ENCODE measurements around the gene PAN3.

The PAN3 gene

DNA sequence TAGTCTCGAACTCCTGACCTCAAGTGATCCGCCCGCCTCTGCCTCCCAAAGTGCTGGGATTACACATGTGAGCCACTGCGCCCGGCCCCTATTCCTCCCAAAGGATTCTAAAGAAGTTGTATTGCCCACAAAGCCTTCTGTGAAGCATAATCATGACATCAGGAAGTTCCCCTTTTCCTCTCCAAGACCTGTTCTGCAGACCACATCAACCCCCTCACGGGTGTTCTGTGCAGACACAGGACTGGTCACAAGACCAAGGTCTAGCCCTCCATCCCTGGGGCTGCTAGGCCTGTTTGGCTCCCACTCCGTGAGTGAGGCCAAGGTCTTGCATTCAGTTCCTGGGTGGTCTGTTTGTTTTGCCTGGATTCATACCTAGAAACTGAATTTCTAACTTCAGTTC, 178.5 kb downstream of the PAN3 start:
- Histone ChIP-seq H3K4me3 (ENCODE audit: low read depth, low read length) (no peak overlapping the region), H3K4me1 (ENCODE audit: control insufficient read depth, insufficient read depth, low read length) (peaks cover 2% of the 10 kb centered on the region), H3K9ac (ENCODE audit: low read depth, low read length) (no peak overlapping the region), H3K27me3 (ENCODE audit: control insufficient read depth, insufficient read depth, low read length) (no peaks in the 10 kb centered on the region), H3K9me3 (ENCODE audit: control insufficient read depth, insufficient read depth, low read length) (no peaks in the 10 kb centered on the region), H3K36me3 (ENCODE audit: control insufficient read depth, insufficient read depth, low read length) (peaks cover 4% of the 10 kb centered on the region)

DNA sequence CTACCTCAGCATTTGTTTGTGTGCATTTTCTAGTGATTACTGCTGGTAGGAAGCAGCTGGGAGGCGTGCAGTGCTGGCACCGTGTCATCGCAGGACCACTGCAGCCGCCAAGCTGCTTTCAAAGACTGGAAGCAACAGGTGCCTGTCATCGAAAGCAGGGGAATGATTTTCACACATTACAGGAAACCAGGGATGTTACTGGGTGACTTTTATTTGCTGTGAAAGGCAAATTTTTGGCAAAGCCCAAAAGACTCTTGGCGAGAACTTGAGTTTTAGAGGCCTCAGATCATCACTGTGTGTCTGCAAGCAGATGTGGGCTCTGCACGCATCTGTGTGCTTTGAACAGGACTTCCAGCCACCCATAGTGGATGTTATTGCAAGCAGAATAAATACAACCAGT, 180.2 kb downstream of the PAN3 start:
- peaks cover 4% of the 10 kb centered on the region for H3K36me3 ChIP-seq (ENCODE audit: control insufficient read depth, insufficient read depth, low read length)
- no peaks in the 10 kb centered on the region for H3K9me3 ChIP-seq (ENCODE audit: control insufficient read depth, insufficient read depth, low read length)
- H3K4me3 ChIP-seq (ENCODE audit: low read depth, low read length): no peak overlapping the region
- no peaks in the 10 kb centered on the region for H3K27me3 ChIP-seq (ENCODE audit: control insufficient read depth, insufficient read depth, low read length)
- no peak overlapping the region for H3K9ac ChIP-seq (ENCODE audit: low read depth, low read length)
- H3K4me1 ChIP-seq (ENCODE audit: control insufficient read depth, insufficient read depth, low read length): peaks cover 2% of the 10 kb centered on the region

DNA sequence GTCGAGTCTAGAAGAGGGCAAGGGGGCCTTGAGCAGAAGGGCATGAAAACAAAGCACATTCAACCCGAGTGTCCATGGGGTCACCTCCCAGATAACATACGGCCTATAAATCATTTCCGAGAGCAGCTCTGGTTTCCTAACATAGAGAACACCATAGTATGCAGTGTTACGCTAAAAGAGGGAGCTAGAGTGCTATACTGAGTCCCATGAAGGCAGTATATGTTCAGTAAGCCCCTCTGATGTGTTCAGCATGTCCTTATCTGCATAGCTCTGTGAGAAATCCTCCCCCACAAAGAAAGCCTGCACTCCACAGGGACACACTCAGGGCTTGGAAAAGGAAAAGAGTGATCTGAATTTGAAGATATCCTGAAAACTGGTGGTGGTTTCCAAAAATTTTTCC, 181.2 kb downstream of the PAN3 start:
- Histone ChIP-seq H3K9me3 (ENCODE audit: control insufficient read depth, insufficient read depth, low read length) (no peaks in the 10 kb centered on the region), H3K9ac (ENCODE audit: low read depth, low read length) (no peak overlapping the region), H3K4me3 (ENCODE audit: low read depth, low read length) (no peak overlapping the region), H3K4me1 (ENCODE audit: control insufficient read depth, insufficient read depth, low read length) (peaks cover 4% of the 10 kb centered on the region), H3K27me3 (ENCODE audit: control insufficient read depth, insufficient read depth, low read length) (no peaks in the 10 kb centered on the region), H3K36me3 (ENCODE audit: control insufficient read depth, insufficient read depth, low read length) (peaks cover 4% of the 10 kb centered on the region)

DNA sequence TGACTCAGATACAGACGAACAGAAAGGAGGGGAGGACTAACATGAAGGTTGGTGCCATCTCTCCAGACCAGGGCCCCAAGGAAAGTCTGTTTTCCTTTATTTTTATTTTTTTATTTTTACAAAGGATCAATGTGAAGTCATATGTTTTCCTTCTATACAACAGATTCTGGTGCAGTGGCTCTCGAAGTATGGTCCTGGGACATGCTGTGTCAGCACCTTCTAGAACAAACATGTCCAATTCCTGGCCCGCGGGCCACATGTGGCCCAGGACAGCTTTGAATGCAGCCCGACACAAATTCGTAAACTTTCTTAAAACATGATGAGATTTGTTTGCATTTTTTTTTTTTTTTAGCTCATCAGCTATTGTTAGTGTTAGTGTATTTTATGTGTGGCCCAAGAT, 181.9 kb downstream of the PAN3 start:
- Histone ChIP-seq H3K9ac (ENCODE audit: low read depth, low read length) (no peak overlapping the region), H3K4me1 (ENCODE audit: control insufficient read depth, insufficient read depth, low read length) (peaks cover 4% of the 10 kb centered on the region), H3K9me3 (ENCODE audit: control insufficient read depth, insufficient read depth, low read length) (no peaks in the 10 kb centered on the region), H3K4me3 (ENCODE audit: low read depth, low read length) (no peak overlapping the region), H3K27me3 (ENCODE audit: control insufficient read depth, insufficient read depth, low read length) (no peaks in the 10 kb centered on the region), H3K36me3 (ENCODE audit: control insufficient read depth, insufficient read depth, low read length) (peaks cover 4% of the 10 kb centered on the region)

DNA sequence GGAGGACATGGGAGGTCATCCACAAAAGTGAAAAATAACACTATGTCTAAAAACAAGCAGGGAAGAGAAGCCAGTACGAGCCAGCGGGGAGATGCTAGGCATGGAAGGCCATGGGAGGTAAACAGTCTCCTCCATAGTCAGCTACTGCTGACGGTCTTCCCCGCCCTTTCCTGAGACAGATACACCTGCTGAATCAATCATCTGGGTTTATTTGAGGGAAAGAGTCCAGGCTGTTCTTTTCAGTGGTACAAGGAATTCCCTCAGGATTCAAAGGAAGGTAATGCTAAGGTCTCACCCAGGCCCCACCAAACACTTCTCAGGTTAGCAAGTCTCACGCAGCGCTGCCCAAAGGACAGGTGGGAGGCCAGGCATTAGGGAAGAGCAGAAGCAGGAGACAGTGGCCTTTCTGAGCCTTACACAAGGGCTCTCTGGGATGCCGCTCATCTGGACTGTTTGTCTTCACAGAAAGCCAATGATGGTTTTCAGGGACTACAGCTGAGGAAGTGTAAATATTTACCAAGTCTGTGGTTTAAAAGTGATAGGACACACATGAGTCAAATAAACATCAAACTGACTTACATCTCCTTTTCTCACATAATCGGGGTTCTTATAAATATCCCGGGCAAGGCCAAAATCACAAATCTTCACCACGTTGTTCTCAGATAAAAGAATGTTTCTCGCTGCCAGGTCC, 182.7 kb downstream of the PAN3 start:
- Histone ChIP-seq H3K27me3 (ENCODE audit: control insufficient read depth, insufficient read depth, low read length) (no peaks in the 10 kb centered on the region), H3K9me3 (ENCODE audit: control insufficient read depth, insufficient read depth, low read length) (no peaks in the 10 kb centered on the region), H3K4me3 (ENCODE audit: low read depth, low read length) (no peak overlapping the region), H3K4me1 (ENCODE audit: control insufficient read depth, insufficient read depth, low read length) (peaks cover 3% of the 10 kb centered on the region), H3K36me3 (ENCODE audit: control insufficient read depth, insufficient read depth, low read length) (peaks cover 4% of the 10 kb centered on the region), H3K9ac (ENCODE audit: low read depth, low read length) (no peak overlapping the region)

DNA sequence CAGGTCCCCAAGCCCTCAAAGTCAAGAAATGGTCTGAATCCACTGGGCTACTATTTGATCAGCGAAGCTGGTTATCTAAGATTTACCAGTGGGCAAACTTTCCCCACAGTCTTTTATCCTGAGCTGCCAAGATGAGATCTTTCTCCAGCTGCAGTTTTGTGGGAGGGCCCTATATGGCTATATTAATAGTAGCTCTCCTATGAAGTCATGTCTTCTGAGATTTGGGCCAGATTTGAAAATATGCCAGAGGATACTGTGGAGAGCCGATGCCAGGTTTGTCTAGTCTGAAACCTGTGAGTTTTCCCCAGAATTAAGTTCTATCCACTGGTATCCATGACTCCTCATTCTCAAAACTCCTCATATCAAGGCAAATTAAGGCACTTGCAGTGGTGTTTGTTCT, 183.4 kb downstream of the PAN3 start:
- Histone ChIP-seq H3K27me3 (ENCODE audit: control insufficient read depth, insufficient read depth, low read length) (no peaks in the 10 kb centered on the region), H3K36me3 (ENCODE audit: control insufficient read depth, insufficient read depth, low read length) (peaks cover 4% of the 10 kb centered on the region), H3K4me1 (ENCODE audit: control insufficient read depth, insufficient read depth, low read length) (peaks cover 2% of the 10 kb centered on the region), H3K9me3 (ENCODE audit: control insufficient read depth, insufficient read depth, low read length) (no peaks in the 10 kb centered on the region), H3K9ac (ENCODE audit: low read depth, low read length) (no peak overlapping the region), H3K4me3 (ENCODE audit: low read depth, low read length) (no peak overlapping the region)

DNA sequence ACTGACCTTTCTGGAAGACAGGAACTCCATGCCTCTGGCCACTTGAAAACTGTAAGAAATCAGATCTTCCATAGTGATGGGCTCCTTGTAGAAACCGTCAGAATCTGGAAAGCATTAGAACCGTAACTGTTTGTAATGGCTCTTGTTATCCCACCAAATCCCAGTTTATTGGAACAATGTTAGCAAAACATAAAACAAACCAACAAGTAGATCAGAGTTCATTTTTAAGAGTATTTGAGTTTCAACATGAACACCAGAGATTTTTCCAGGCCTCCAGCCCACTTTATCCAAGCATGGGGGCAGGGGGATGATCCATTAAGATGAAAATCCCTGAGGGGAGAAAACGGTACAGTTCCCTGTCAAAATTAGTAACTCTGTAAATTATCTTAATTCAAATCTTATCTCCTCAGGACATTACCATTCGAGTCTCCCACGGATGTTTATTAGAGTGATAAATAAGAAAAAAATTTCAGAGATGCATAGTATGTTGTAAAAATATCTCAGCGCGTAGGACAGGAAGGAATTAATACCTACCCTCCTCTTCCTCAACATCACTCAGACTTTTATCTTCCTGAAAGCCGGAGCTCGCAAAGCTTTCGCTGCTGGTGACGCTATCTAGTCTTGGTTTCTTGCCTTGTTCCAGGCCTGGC, 184.0 kb downstream of the PAN3 start:
- Histone ChIP-seq H3K9ac (ENCODE audit: low read depth, low read length) (no peak overlapping the region), H3K9me3 (ENCODE audit: control insufficient read depth, insufficient read depth, low read length) (no peaks in the 10 kb centered on the region), H3K4me3 (ENCODE audit: low read depth, low read length) (no peak overlapping the region)

DNA sequence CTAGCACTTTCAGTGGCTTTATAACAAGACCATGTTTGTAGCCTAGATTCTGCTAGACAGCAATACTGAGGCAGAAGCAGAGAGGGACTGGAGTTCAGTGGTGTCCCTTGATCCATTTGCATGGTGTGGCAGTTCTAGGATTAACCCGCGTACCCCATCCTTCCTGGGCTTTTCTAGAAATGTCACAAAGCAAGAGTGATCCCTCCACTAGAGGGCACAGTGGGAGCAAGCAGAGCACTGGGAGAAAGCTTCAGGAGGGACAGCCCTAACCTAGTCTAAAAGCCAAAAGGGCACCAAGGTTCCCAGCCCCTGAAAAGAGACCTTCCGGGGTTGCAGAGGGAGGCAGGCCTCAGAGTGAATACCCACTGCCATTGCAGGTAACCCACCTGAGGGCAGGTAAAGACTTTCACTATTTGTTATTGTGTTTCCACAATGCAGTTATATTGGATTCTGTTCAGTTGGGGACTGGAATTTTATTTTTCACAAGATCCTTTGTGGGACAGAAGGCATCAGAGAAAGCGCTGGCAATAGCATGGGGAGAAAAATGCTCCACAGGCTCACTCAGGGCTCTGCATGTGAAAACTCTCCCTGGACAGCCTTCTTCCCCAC, 185.9 kb downstream of the PAN3 start:
- H3K4me3 ChIP-seq (ENCODE audit: low read depth, low read length): no peak overlapping the region
- no peaks in the 10 kb centered on the region for H3K27me3 ChIP-seq (ENCODE audit: control insufficient read depth, insufficient read depth, low read length)
- peaks cover 3% of the 10 kb centered on the region for H3K36me3 ChIP-seq (ENCODE audit: control insufficient read depth, insufficient read depth, low read length)
- H3K9me3 ChIP-seq (ENCODE audit: control insufficient read depth, insufficient read depth, low read length): no peaks in the 10 kb centered on the region
- peaks cover 2% of the 10 kb centered on the region for H3K4me1 ChIP-seq (ENCODE audit: control insufficient read depth, insufficient read depth, low read length)
- H3K9ac ChIP-seq (ENCODE audit: low read depth, low read length): no peak overlapping the region

More for the DNA sequence above, 184.0 kb downstream of the PAN3 start:
- peaks cover 2% of the 10 kb centered on the region for H3K4me1 ChIP-seq (ENCODE audit: control insufficient read depth, insufficient read depth, low read length)
- H3K27me3 ChIP-seq (ENCODE audit: control insufficient read depth, insufficient read depth, low read length): no peaks in the 10 kb centered on the region
- no peaks in the 10 kb centered on the region for H3K36me3 ChIP-seq (ENCODE audit: control insufficient read depth, insufficient read depth, low read length)

DNA sequence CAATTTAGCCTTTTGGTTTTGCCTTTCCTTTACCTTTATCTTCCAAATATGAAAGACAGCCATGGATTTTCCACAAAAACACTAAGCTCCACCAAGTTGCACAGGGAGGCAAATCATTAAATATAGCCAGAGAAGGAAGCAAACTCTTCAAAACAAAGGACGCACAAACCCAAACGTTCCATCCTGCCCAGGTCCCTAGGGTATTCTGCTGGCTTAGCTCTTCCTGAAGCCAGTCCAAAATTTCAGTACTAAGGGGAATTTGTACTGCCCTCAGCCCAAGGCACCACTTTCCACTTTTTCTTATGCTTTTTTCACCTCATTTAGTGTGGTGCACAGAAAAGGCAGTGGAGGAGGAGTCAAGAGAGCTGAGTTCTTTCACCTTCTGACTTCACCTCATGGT, 186.7 kb downstream of the PAN3 start:
- Histone ChIP-seq H3K9ac (ENCODE audit: low read depth, low read length) (no peak overlapping the region), H3K4me3 (ENCODE audit: low read depth, low read length) (no peak overlapping the region), H3K27me3 (ENCODE audit: control insufficient read depth, insufficient read depth, low read length) (no peaks in the 10 kb centered on the region), H3K36me3 (ENCODE audit: control insufficient read depth, insufficient read depth, low read length) (peaks cover 3% of the 10 kb centered on the region), H3K9me3 (ENCODE audit: control insufficient read depth, insufficient read depth, low read length) (no peaks in the 10 kb centered on the region), H3K4me1 (ENCODE audit: control insufficient read depth, insufficient read depth, low read length) (peaks cover 2% of the 10 kb centered on the region)

DNA sequence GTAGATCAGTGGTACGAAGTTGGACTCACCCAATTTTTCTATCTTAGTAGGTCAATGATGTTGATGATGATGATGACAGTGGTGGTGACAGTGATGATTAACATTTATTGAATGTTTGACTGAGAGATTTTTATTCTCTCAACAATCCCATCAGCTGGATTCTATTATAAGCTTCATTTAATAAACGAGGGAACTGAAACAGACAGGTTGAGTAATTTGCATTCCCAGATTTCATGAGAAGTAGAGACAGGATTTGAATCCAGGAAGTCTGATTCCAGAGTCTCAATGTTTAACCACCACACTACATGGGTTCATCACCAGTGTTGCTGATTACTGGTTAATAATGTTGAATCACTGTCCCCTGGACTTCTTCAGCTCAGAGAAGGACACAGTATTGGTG, 187.7 kb downstream of the PAN3 start:
- Histone ChIP-seq H3K9ac (ENCODE audit: low read depth, low read length) (no peak overlapping the region), H3K9me3 (ENCODE audit: control insufficient read depth, insufficient read depth, low read length) (no peaks in the 10 kb centered on the region), H3K27me3 (ENCODE audit: control insufficient read depth, insufficient read depth, low read length) (no peaks in the 10 kb centered on the region), H3K36me3 (ENCODE audit: control insufficient read depth, insufficient read depth, low read length) (peaks cover 3% of the 10 kb centered on the region), H3K4me3 (ENCODE audit: low read depth, low read length) (no peak overlapping the region), H3K4me1 (ENCODE audit: control insufficient read depth, insufficient read depth, low read length) (peaks cover 2% of the 10 kb centered on the region)

DNA sequence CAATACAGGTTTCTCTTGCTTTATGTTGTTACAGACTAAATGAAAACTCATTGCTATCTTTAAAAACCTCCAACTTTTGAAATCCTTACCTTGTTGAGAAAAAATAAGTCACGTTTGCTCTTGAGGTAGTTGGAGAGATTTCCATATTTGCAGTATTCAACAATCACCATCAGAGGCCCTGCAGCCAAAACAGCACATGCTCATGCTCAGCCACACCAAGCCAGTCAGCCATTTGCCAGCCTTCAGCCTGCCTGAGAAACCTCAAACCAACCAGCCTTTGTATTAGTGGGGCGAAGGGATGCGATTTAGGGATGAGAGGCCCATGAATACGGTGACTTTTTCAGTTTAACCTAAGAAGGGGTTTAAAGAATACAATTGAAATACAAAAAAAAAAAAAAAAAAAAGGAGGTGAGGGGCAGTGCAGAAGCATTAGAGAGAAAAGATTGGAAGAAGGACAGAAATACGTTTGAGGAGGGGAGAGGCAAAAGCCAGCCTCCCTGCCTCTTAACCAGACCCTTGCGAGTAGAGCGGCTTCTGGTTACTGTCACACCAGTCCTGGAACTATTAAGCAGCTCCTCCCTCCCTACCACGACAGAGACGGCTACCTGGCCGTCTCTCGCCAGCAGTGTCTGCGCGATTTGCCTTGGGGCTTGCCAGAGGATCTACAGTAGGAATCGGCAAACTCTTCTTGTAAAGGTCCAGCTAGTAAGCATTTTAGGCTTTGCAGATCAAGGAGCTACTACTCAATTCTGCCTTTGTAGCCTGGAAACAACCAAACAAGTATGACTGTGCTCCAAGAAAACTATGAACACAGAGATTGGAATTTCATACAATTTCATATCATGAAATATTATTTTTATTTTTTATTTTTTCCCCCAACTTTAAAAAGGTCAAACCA, 189.3 kb downstream of the PAN3 start:
- no peak overlapping the region for H3K4me3 ChIP-seq (ENCODE audit: low read depth, low read length)
- H3K4me1 ChIP-seq (ENCODE audit: control insufficient read depth, insufficient read depth, low read length): peaks cover 2% of the 10 kb centered on the region

More for the DNA sequence above, 189.3 kb downstream of the PAN3 start:
- no peaks in the 10 kb centered on the region for H3K27me3 ChIP-seq (ENCODE audit: control insufficient read depth, insufficient read depth, low read length)
- no peak overlapping the region for H3K9ac ChIP-seq (ENCODE audit: low read depth, low read length)
- H3K9me3 ChIP-seq (ENCODE audit: control insufficient read depth, insufficient read depth, low read length): no peaks in the 10 kb centered on the region
- H3K36me3 ChIP-seq (ENCODE audit: control insufficient read depth, insufficient read depth, low read length): peaks cover 3% of the 10 kb centered on the region

Measured in iPS-15b (cell line).